Measurements from ENCODE around the gene TSHZ1.

The TSHZ1 gene

GRCh38 chr18:75202696-75203365, 7.8 kb upstream of the TSHZ1 start:
- TF ChIP-seq POLR2AphosphoS5 (IDR thresholded peaks at IDR 0.05; ENCODE audit: low read depth, low read length) (no peak), SIN3A (IDR thresholded peaks at IDR 0.05; ENCODE audit: borderline replicate concordance, insufficient read depth, low read length) (no peak), TAF1 (IDR thresholded peaks at IDR 0.05; ENCODE audit: borderline replicate concordance, insufficient read depth, low read length) (no peak), FOXP2 (optimal IDR thresholded peaks at IDR 0.05; ENCODE audit: borderline replicate concordance, extremely low read depth, extremely low read length, insufficient read depth) (no peak), REST (IDR thresholded peaks at IDR 0.05; ENCODE audit: insufficient read depth in 1 of 2, low read depth in 2 of 2, low read length in 2 of 2) (no peak)

- TF ChIP-seq SIN3A (IDR thresholded peaks at IDR 0.05; ENCODE audit: borderline replicate concordance, insufficient read depth, low read length) = no peak
- TF ChIP-seq FOXP2 (optimal IDR thresholded peaks at IDR 0.05; ENCODE audit: borderline replicate concordance, extremely low read depth, extremely low read length, insufficient read depth) = no peak
- TF ChIP-seq REST (IDR thresholded peaks at IDR 0.05; ENCODE audit: insufficient read depth in 1 of 2, low read depth in 2 of 2, low read length in 2 of 2) = no peak
- no peak for TF ChIP-seq POLR2AphosphoS5 (IDR thresholded peaks at IDR 0.05; ENCODE audit: low read depth, low read length)
- no peak for TF ChIP-seq TAF1 (IDR thresholded peaks at IDR 0.05; ENCODE audit: borderline replicate concordance, insufficient read depth, low read length)
Observed at GRCh38 chr18:75203416-75204268, 7.0 kb upstream of the TSHZ1 start.

- no peak for TF ChIP-seq FOXP2 (optimal IDR thresholded peaks at IDR 0.05; ENCODE audit: borderline replicate concordance, extremely low read depth, extremely low read length, insufficient read depth)
- TF ChIP-seq TAF1 (IDR thresholded peaks at IDR 0.05; ENCODE audit: borderline replicate concordance, insufficient read depth, low read length) = no peak
- TF ChIP-seq REST (IDR thresholded peaks at IDR 0.05; ENCODE audit: insufficient read depth in 1 of 2, low read depth in 2 of 2, low read length in 2 of 2) = no peak
- no peak for TF ChIP-seq SIN3A (IDR thresholded peaks at IDR 0.05; ENCODE audit: borderline replicate concordance, insufficient read depth, low read length)
- no peak for TF ChIP-seq POLR2AphosphoS5 (IDR thresholded peaks at IDR 0.05; ENCODE audit: low read depth, low read length)
Observed at GRCh38 chr18:75204269-75204731, 6.3 kb upstream of the TSHZ1 start.

GRCh38 chr18:75204732-75205513, 5.7 kb upstream of the TSHZ1 start:
- TF ChIP-seq FOXP2 (optimal IDR thresholded peaks at IDR 0.05; ENCODE audit: borderline replicate concordance, extremely low read depth, extremely low read length, insufficient read depth) (no peak), SIN3A (IDR thresholded peaks at IDR 0.05; ENCODE audit: borderline replicate concordance, insufficient read depth, low read length) (no peak), REST (IDR thresholded peaks at IDR 0.05; ENCODE audit: insufficient read depth in 1 of 2, low read depth in 2 of 2, low read length in 2 of 2) (no peak), POLR2AphosphoS5 (IDR thresholded peaks at IDR 0.05; ENCODE audit: low read depth, low read length) (no peak), TAF1 (IDR thresholded peaks at IDR 0.05; ENCODE audit: borderline replicate concordance, insufficient read depth, low read length) (no peak)
